Heart right ventricle (tissue), 16 donors: ENCODE measurements around the gene SLC22A7. TPM values are rescaled to one million over a fixed set of nuclear protein-coding genes. Genes with fewer than 3 reads are reported as not detected.

Experiments used
- ATAC-seq, 8 donors: fragments of 200-7000 bp; cut with Tn5 transposase; one replicate each; pipeline ENCODE4 v1.9.1; 2020; ENCODE audit warnings: mild to moderate bottlenecking in 8 of 8, moderate library complexity in 8 of 8, moderate number of reproducible peaks in 1 of 8
- DNase-seq, 2 donors: peaks; one replicate each; pipeline ENCODE4 v3.0.0-alpha.2; 2020
- H3K27ac ChIP-seq, 10 donors: fragments of 200-600 bp; sonication (generic) in 2 of 10; one replicate each; pipeline versions ENCODE4 v1.5.0 to v1.8.0; 2020 to 2022; ENCODE audit warnings: mild to moderate bottlenecking in 3 of 10
- H3K27me3 ChIP-seq, 7 donors: fragments of 200-600 bp; one replicate each; pipeline ENCODE4 v1.8.0; 2021 to 2022; ENCODE audit warnings: mild to moderate bottlenecking in 2 of 7
- H3K36me3 ChIP-seq, 9 donors: fragments of 200-600 bp; sonication (generic) in 1 of 9; one replicate each; pipeline versions ENCODE4 v1.5.0 to v1.8.0; 2020 to 2022; ENCODE audit warnings: mild to moderate bottlenecking in 2 of 9
- H3K4me1 ChIP-seq, 9 donors: fragments of 200-600 bp; sonication (generic) in 1 of 9; one replicate each; pipeline versions ENCODE4 v1.5.0 to v1.8.0; 2020 to 2022; ENCODE audit warnings: mild to moderate bottlenecking in 4 of 9
- H3K4me3 ChIP-seq, 10 donors: fragments of 200-600 bp; sonication (generic) in 2 of 10; one replicate each; pipeline versions ENCODE4 v1.5.0 to v1.8.0; 2020 to 2022; ENCODE audit warnings: mild to moderate bottlenecking in 7 of 10, moderate library complexity in 2 of 10
- H3K9me3 ChIP-seq, 11 donors: fragments of 200-600 bp in 10 of 11; sonication (generic) in 2 of 11; one replicate each; pipeline versions ENCODE4 v1.5.0 to v1.8.0; 2013 to 2022; ENCODE audit warnings: mild to moderate bottlenecking in 2 of 11, control low read depth in 1 of 11, moderate library complexity in 1 of 11
- WGBS, 2 donors: extraction: QIAGEN DNeasy Blood & Tissue Kit; methylation state at CpG; one replicate each; pipeline ENCODE4 v1.1.7; 2013; ENCODE audit warnings: inconsistent platforms in 1 of 2; 5-methylcytosine and 5-hydroxymethylcytosine counted together
- intact Hi-C, 10 donors: fragments of 100-400 bp; cut with DNase I; formaldehyde crosslinking; loops; one replicate each; pipeline versions ENCODE4 v1.11.1 to v1.14.2; 2022
- polyA plus RNA-seq, 2 donors: library from polyadenylated mRNA; stranded (reverse); fragments of 200-250 nt; gene quantifications; one replicate each; pipeline ENCODE4 v1.2.3, GENCODE V29; 2013
- total RNA-seq, 10 donors: library from RNA; stranded (reverse); fragmentation: NEBNext Ultra II Directional in 3 of 10; extraction: Animal tissue kit (Norgen Biotek cat#: 25700) in 3 of 10; gene quantifications; one replicate each; pipeline versions ENCODE4 v1.2.1 to v1.2.4, GENCODE V29; 2021 to 2023
- TF ChIP-seq, protein P1 (sequence below), 9 donors: fragments of 200-600 bp; sonication (generic) in 2 of 9; IDR thresholded peaks; one replicate each; pipeline versions ENCODE4 v1.5.0 to v1.8.0; 2021 to 2022; ENCODE audit warnings: antibody characterized with exemption in 9 of 9, mild to moderate bottlenecking in 5 of 9, moderate library complexity in 1 of 9
- donor health status: Arrhythmogenic right ventricular cardiomyopathy.
- donor health status: ischemic (EF 13 %, LVEDD 7.1; RV severe dilation, severe dysfunction).
- donor health status: healthy with polysubstance abuse.
- donor health status: DM: no; HTN: yes; CAD: no.
- donor health status: DM: no; HTN: no; CAD: no.
- donor health status: ischemic (EF 25% LVEDD 6.9; RV normal size, moderate dysfunction).
- donor health status: ischemic (EF 25% LVEDD 5.7; RV mildly dilated, moderate dysfunction).
- donor health status: healthy.
- donor health status: DM: yes; HTN: yes; CAD: no.
- donor health status: Ischemic cardiomyopathy.
- donor health status: ischemic (EF 35%, LVEDD 5.7; RV mildly dilated, moderate dysfunction).
- donor health status: nonischemic (EF 11% LVEDD 7.7; RV severe dilation, severe dysfunction).
- donor health status: DM: yes; HTN: yes; CAD: no.
- donor health status: PGD.
- donor health status: ischemic (EF 29% LVEDD 5.4; RV normal size, mild dysfunction).
- donor health status: nonischemic (EF 23%, LVEDD 6.1; RV moderate dilation, normal function).

SLC22A7 gene
- total and polyA plus RNA-seq, 12 donors, result 0.15 to 0.37 (median 0.22) TPM; not detected in 6

DNA sequence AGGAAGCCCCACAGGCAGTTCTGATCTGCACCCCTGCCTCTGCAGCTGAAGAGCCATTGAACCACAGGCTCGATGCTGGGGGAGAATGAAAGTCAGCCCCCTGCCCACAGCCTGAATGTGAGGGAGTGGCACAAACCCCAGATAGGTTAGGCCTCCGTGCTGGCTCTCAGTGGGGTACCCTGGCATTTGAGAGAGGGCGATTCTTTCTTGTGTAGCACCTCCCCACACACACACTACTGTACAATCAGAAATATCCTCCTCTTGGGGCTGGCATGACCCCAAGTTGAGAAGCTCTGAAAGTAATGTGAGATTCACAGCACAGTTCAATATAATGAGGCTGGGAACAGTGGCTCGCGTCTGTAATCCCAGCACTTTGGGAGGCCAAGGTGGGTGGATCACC, 36.9 kb upstream of the SLC22A7 start:
- TF ChIP-seq, protein P1, sequence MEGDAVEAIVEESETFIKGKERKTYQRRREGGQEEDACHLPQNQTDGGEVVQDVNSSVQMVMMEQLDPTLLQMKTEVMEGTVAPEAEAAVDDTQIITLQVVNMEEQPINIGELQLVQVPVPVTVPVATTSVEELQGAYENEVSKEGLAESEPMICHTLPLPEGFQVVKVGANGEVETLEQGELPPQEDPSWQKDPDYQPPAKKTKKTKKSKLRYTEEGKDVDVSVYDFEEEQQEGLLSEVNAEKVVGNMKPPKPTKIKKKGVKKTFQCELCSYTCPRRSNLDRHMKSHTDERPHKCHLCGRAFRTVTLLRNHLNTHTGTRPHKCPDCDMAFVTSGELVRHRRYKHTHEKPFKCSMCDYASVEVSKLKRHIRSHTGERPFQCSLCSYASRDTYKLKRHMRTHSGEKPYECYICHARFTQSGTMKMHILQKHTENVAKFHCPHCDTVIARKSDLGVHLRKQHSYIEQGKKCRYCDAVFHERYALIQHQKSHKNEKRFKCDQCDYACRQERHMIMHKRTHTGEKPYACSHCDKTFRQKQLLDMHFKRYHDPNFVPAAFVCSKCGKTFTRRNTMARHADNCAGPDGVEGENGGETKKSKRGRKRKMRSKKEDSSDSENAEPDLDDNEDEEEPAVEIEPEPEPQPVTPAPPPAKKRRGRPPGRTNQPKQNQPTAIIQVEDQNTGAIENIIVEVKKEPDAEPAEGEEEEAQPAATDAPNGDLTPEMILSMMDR (IDR thresholded peaks at IDR 0.05), result no peak
- intact Hi-C loops, result loop anchor here in 8 of 10 donors (5.0 to 10.0 kb wide), 9 partner anchors 66 to 254 kb away; partner anchors contain the start of genes LRRC73 (in 1 of the 8), POLR1C (in 1 of the 8) and YIPF3 (in 1 of the 8)
- no peaks in the 10 kb centered on the region for H3K9me3 ChIP-seq
- ATAC-seq (no peak), DNase-seq (no peak)
- WGBS, 2 donors, result 72 to 81% methylated on average over 5 of the region's 5 CpGs
- peaks cover 0 to 9% (median 0%) of the 10 kb centered on the region in 9 donors for H3K4me1 ChIP-seq
- no peaks in the 10 kb centered on the region for H3K36me3 ChIP-seq
- no peak overlapping the region for H3K27ac ChIP-seq
- H3K27me3 ChIP-seq, result peaks cover 0 to 3% (median 0%) of the 10 kb centered on the region in 7 donors
- no peak overlapping the region for H3K4me3 ChIP-seq

DNA sequence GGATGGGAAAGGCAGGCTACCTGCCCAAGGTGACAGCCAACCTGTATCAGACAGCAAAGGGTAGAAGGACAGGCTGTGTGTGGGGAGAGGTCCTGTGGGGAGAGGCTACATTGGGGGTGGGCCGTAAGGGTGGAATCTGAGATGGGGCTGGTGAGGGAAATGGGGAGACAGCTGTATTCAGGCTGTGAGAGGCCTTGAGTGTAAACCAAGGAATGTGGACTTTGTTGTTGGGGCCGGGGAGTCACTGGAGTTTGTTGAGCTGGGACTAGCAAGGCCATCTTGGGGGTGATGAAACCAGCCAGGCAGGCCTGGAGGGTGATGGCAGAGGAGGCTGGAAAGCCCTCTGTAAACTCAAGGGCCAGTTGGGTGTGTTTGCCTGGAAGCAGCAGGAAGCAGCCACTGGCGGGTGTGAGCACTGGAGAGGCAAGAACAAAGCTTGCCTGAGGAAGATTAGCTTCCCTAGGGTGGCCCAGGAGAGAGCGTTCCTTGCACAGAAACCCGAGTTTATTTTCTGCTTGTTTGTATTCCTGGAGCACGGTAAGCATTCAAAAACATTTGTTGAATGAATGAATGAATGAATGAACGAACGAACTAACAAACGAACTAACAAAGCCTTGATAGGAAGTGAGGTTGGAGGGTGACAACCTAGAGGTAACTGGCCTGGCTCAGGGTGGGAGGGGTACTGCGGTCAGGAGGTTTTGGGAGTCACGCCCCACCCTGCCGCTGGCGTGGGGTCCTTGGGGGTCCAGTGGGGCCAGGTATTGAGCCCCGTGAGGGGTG, 35.9 kb upstream of the SLC22A7 start:
- intact Hi-C loops, result loop anchor here in 9 of 10 donors (2.0 to 10.0 kb wide), 11 partner anchors 65 to 253 kb away; partner anchors contain the start of genes LRRC73 (in 1 of the 9), POLR1C (in 1 of the 9) and YIPF3 (in 1 of the 9)
- no peaks in the 10 kb centered on the region for H3K9me3 ChIP-seq
- H3K4me1 ChIP-seq, result peaks cover 0 to 10% (median 0%) of the 10 kb centered on the region in 9 donors
- H3K36me3 ChIP-seq, result no peaks in the 10 kb centered on the region
- TF ChIP-seq, protein P1 (IDR thresholded peaks at IDR 0.05), result no peak
- DNase-seq (no peak), ATAC-seq (peak in 1 of 8 donors; percentile 36)
- WGBS, 2 donors, result 82 to 88% methylated on average over 14 of the region's 14 CpGs
- H3K27ac ChIP-seq, result no peak overlapping the region
- H3K27me3 ChIP-seq, result peaks cover 0 to 3% (median 0%) of the 10 kb centered on the region in 7 donors
- H3K4me3 ChIP-seq, result no peak overlapping the region

DNA sequence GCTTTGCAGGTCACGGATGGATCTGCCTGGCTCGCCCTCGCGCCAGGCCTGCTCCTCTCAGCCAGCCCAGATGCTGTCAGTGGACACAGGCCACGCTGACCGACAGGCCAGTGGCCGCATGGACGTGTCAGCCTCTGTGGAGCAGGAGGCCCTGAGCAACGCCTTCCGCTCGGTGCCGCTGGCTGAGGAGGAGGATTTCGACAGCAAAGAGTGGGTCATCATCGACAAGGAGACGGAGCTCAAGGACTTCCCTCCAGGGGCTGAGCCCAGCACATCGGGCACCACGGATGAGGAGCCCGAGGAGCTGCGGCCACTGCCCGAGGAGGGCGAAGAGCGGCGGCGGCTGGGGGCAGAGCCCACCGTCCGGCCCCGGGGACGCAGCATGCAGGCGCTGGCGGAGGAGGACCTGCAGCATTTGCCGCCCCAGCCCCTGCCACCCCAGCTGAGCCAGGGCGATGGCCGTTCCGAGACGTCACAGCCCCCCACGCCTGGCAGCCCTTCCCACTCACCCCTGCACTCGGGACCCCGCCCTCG, 35.2 kb upstream of the SLC22A7 start:
- Histone ChIP-seq H3K36me3 (no peaks in the 10 kb centered on the region), H3K9me3 (no peaks in the 10 kb centered on the region), H3K4me3 (no peak overlapping the region), H3K27me3 (peaks cover 0 to 3% (median 0%) of the 10 kb centered on the region in 7 donors), H3K4me1 (peaks cover 0 to 16% (median 4%) of the 10 kb centered on the region in 9 donors), H3K27ac (no peak overlapping the region)
- intact Hi-C loops, result loop anchor here in 9 of 10 donors (1.0 to 10.0 kb wide), 12 partner anchors 64 to 252 kb away; partner anchors contain the start of genes LRRC73 (in 1 of the 9), POLR1C (in 1 of the 9) and YIPF3 (in 1 of the 9)
- WGBS, 2 donors, result 88 to 93% methylated on average over 39 of the region's 39 CpGs
- ATAC-seq (peak in 1 of 8 donors; percentile 4), DNase-seq (no peak)
- TF ChIP-seq, protein P1 (IDR thresholded peaks at IDR 0.05), result no peak
